HEK293 (cell line): ENCODE measurements around the gene ARIH2.

Source experiments
- CTCF ChIA-PET: fragments of 350-600 bp; formaldehyde crosslinking; extraction: SDS; loops from one replicate; lab custom pipeline; 2021; ENCODE audit warnings: antibody characterized with exemption; lab: Yijun Ruan, JAX
- POLR2A ChIA-PET: fragments of 300-600 bp; formaldehyde crosslinking; extraction: SDS; loops from one replicate; lab custom pipeline; 2020; ENCODE audit warnings: antibody characterized with exemption, inconsistent platforms; lab: Yijun Ruan, JAX
- H3K27ac ChIP-seq: fragments of 200-500 bp; sonication (Bioruptor generic); 2 replicates; pipeline ENCODE4 v1.5.1; 2014; ENCODE audit warnings: low read depth, low read length, control low read depth, inconsistent platforms; ENCODE audit errors: extremely low read depth
- H3K36me3 ChIP-seq, 2 experiments: fragments of 200-500 bp in 1 of 2; sonication (Bioruptor generic) in 1 of 2; 1 replicate in 1 of 2; 2 replicates in 1 of 2; pipeline ENCODE4 v1.5.1; 2014 to 2017; ENCODE audit warnings: inconsistent platforms in 2 of 2, low read length in 2 of 2; ENCODE audit not compliant: control insufficient read depth in 2 of 2, insufficient read depth in 1 of 2
- H3K4me1 ChIP-seq: fragments of 200-500 bp; sonication (Bioruptor generic); 2 replicates; pipeline ENCODE4 v1.5.1; 2014; ENCODE audit warnings: mild to moderate bottlenecking, low read length, inconsistent platforms; ENCODE audit not compliant: control insufficient read depth, insufficient read depth
- H3K4me3 ChIP-seq: 2 replicates; pipeline ENCODE4 v1.5.1; 2011; ENCODE audit warnings: low read depth, mild to moderate bottlenecking, control low read depth, low read length, moderate library complexity
- H3K9me3 ChIP-seq: fragments of 200-500 bp; sonication (Bioruptor generic); 2 replicates; pipeline ENCODE4 v1.5.1; 2014; ENCODE audit warnings: low read depth, low read length, inconsistent platforms; ENCODE audit not compliant: control insufficient read depth, insufficient read depth
- BCL11B ChIP-seq: fragments of 450-650 bp; formaldehyde crosslinking; IDR thresholded peaks from 2 replicates; pipeline ENCODE4 v1.5.1; 2016; ENCODE audit warnings: low read depth, missing biosample characterization, missing genetic modification characterization
- EGR2 ChIP-seq: fragments of 450-650 bp; formaldehyde crosslinking; IDR thresholded peaks from 2 replicates; pipeline ENCODE4 v1.5.1; 2016; ENCODE audit warnings: low read depth, missing biosample characterization, missing genetic modification characterization
- GLIS1 ChIP-seq: fragments of 450-650 bp; formaldehyde crosslinking; IDR thresholded peaks from 2 replicates; pipeline ENCODE4 v1.5.1; 2016; ENCODE audit warnings: missing biosample characterization, missing genetic modification characterization
- KLF9 ChIP-seq: fragments of 450-650 bp; formaldehyde crosslinking; IDR thresholded peaks from 2 replicates; pipeline ENCODE4 v1.5.1; 2016; ENCODE audit warnings: missing biosample characterization, missing genetic modification characterization, low read depth
- ZBTB21 ChIP-seq: fragments of 450-650 bp; formaldehyde crosslinking; IDR thresholded peaks from 2 replicates; pipeline ENCODE4 v1.5.1; 2017; ENCODE audit warnings: missing biosample characterization, missing genetic modification characterization
- ZEB2 ChIP-seq: fragments of 450-650 bp; formaldehyde crosslinking; IDR thresholded peaks from 2 replicates; pipeline ENCODE4 v1.5.1; 2016; ENCODE audit warnings: missing biosample characterization, missing genetic modification characterization
- ZFP37 ChIP-seq: fragments of 450-650 bp; formaldehyde crosslinking; IDR thresholded peaks from 2 replicates; pipeline ENCODE4 v1.5.1; 2016; ENCODE audit warnings: missing biosample characterization, missing genetic modification characterization
- ZNF121 ChIP-seq: fragments of 450-650 bp; formaldehyde crosslinking; IDR thresholded peaks from 2 replicates; pipeline ENCODE4 v1.5.1; 2016; ENCODE audit warnings: missing biosample characterization, missing genetic modification characterization
- ZNF132 ChIP-seq: fragments of 450-650 bp; formaldehyde crosslinking; IDR thresholded peaks from 2 replicates; pipeline ENCODE4 v1.5.1; 2017; ENCODE audit warnings: missing biosample characterization, missing genetic modification characterization, borderline replicate concordance
- ZNF138 ChIP-seq: fragments of 450-650 bp; formaldehyde crosslinking; IDR thresholded peaks from 2 replicates; pipeline ENCODE4 v1.5.1; 2016; ENCODE audit warnings: missing biosample characterization, missing genetic modification characterization, borderline replicate concordance
- ZNF140 ChIP-seq: fragments of 450-650 bp; formaldehyde crosslinking; IDR thresholded peaks from 2 replicates; pipeline ENCODE4 v1.5.1; 2016; ENCODE audit warnings: missing biosample characterization, missing genetic modification characterization
- ZNF184 ChIP-seq: fragments of 450-650 bp; IDR thresholded peaks from 2 replicates; pipeline ENCODE4 v1.5.1; 2018; ENCODE audit warnings: missing biosample characterization, mild to moderate bottlenecking, missing genetic modification characterization
- ZNF24 ChIP-seq: fragments of 450-650 bp; formaldehyde crosslinking; IDR thresholded peaks from 2 replicates; pipeline ENCODE4 v1.5.1; 2016; ENCODE audit warnings: missing biosample characterization, missing genetic modification characterization
- ZNF302 ChIP-seq: fragments of 450-650 bp; formaldehyde crosslinking; IDR thresholded peaks from 2 replicates; pipeline ENCODE4 v1.5.1; 2016; ENCODE audit warnings: missing biosample characterization, missing genetic modification characterization, low read depth
- ZNF324 ChIP-seq: fragments of 450-650 bp; formaldehyde crosslinking; IDR thresholded peaks from 2 replicates; pipeline ENCODE4 v1.5.1; 2016; ENCODE audit warnings: missing biosample characterization, missing genetic modification characterization
- ZNF335 ChIP-seq: fragments of 450-650 bp; formaldehyde crosslinking; conservative IDR thresholded peaks from 2 replicates; pipeline ENCODE4 v1.5.1; 2016; ENCODE audit warnings: missing biosample characterization, missing genetic modification characterization
- ZNF426 ChIP-seq: fragments of 450-650 bp; formaldehyde crosslinking; IDR thresholded peaks from 2 replicates; pipeline ENCODE4 v1.5.1; 2017; ENCODE audit warnings: missing biosample characterization, missing genetic modification characterization, mild to moderate bottlenecking, inconsistent platforms, moderate library complexity
- ZNF433 ChIP-seq: fragments of 450-650 bp; formaldehyde crosslinking; IDR thresholded peaks from 2 replicates; pipeline ENCODE4 v1.5.1; 2016; ENCODE audit warnings: missing biosample characterization, missing genetic modification characterization, low read depth
- ZNF571 ChIP-seq: fragments of 450-650 bp; formaldehyde crosslinking; IDR thresholded peaks from 2 replicates; pipeline ENCODE4 v1.5.0; 2017; ENCODE audit warnings: missing biosample characterization, missing genetic modification characterization
- ZNF585B ChIP-seq: fragments of 450-650 bp; formaldehyde crosslinking; IDR thresholded peaks from 2 replicates; pipeline ENCODE4 v1.5.1; 2016; ENCODE audit warnings: missing biosample characterization, missing genetic modification characterization
- ZNF664 ChIP-seq: fragments of 450-650 bp; formaldehyde crosslinking; IDR thresholded peaks from 2 replicates; pipeline ENCODE4 v1.5.1; 2016; ENCODE audit warnings: missing biosample characterization, missing genetic modification characterization
- ZNF670 ChIP-seq: fragments of 450-650 bp; formaldehyde crosslinking; IDR thresholded peaks from 2 replicates; pipeline ENCODE4 v1.5.1; 2016; ENCODE audit warnings: missing biosample characterization, missing genetic modification characterization, low read depth
- ZNF777 ChIP-seq: fragments of 450-650 bp; formaldehyde crosslinking; IDR thresholded peaks from 2 replicates; pipeline ENCODE4 v1.5.1; 2017; ENCODE audit warnings: missing biosample characterization, missing genetic modification characterization, borderline replicate concordance
- TF ChIP-seq, protein P1 (sequence below): fragments of 450-650 bp; formaldehyde crosslinking; IDR thresholded peaks from 2 replicates; pipeline ENCODE4 v1.5.1; 2016; ENCODE audit warnings: missing biosample characterization, missing genetic modification characterization
- TF ChIP-seq, protein P2 (sequence below): fragments of 450-650 bp; formaldehyde crosslinking; IDR thresholded peaks from 2 replicates; pipeline ENCODE4 v1.5.1; 2016; ENCODE audit warnings: missing biosample characterization, missing genetic modification characterization
- TF ChIP-seq, protein P3 (sequence below): fragments of 450-650 bp; formaldehyde crosslinking; conservative IDR thresholded peaks from 2 replicates; pipeline ENCODE4 v1.5.1; 2016; ENCODE audit warnings: low read depth, missing biosample characterization, missing genetic modification characterization
- TF ChIP-seq, protein P4 (sequence below): fragments of 450-650 bp; formaldehyde crosslinking; IDR thresholded peaks from 2 replicates; pipeline ENCODE4 v1.5.1; 2016; ENCODE audit warnings: missing biosample characterization, missing genetic modification characterization

ARIH2 gene

DNA sequence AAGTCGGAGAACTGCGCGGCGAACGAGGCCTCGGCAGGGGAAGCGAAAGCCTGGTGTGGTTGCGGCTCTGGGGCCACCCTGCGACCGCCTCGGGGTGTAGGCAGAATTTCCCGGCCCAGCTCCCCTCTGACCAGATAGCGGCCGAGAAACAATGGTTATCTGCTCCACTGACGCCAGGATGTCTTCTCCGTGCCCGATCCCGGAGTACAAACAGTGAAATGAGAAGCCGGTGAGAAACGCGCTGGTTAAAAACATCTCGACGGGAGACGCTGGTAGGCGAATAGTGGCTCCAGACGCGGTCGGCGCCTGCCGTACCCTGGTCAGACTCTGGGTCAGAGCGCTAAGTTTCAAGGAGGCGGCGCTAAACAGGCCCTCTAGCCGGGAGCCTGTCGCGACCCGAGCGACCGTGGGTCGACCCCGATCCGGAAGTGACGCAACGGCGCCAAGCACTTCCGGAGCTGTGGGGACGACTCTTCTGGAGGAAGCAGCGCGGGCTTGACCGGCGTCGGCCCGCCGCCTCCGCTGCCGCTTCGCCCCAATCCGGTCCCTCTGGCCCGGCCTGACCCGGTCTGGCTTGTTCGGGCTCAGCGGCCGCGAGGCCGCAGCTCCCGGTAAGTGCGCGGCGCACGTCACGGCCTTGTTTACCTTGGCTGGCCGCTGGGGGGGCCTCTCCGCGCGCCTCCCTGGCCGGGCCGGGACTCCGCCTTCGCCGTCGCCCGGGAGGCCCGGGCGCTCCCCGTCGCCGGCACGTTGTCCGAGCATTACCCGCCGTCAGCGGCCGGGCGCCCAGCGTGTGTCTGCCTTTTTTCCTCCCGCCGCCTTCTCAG lies at the start of gene ARIH2:
Gene ARIH2, plus strand, starts transcription at position 455 of the 827 bp plus-strand sequence. CDS start 8,717 bp downstream, outside the sequence.
- peak within 1 kb of the TSS; percentile 89 for H3K27ac ChIP-seq
- ChIA-PET CTCF (interaction anchor here (0.8 kb wide), 1 partner anchor 179 kb away, joined by 4 read pairs; no protein-coding TSS in a partner anchor), POLR2A (interaction anchor here (0.7 to 2.1 kb wide), 9 partner anchors 8 to 179 kb away, joined by 3 to 9 read pairs (median 4); partner anchors contain the start of genes NDUFAF3, PRKAR2A and WDR6)
- peak within 1 kb of the TSS; percentile 86 for H3K4me3 ChIP-seq
- H3K36me3 ChIP-seq: peaks cover 18% of the 10 kb centered on the region in 2 experiments; a peak in 2 of 3 replicates
- H3K4me1 ChIP-seq: no peaks in the 10 kb centered on the region
- H3K9me3 ChIP-seq: no peaks in the 10 kb centered on the region
- TF ChIP-seq EGR2 (no peak), ZNF24 (tag by site-specific recombination) (0 out of 2 replicates have a peak, but pooled peaks have one; percentile 17), ZNF585B (no peak), ZNF121 (tag by site-specific recombination) (no peak), ZNF426 (tag by site-specific recombination) (no peak), ZBTB21 (tag by site-specific recombination) (peak; percentile 51), ZNF132 (tag by site-specific recombination) (no peak), KLF9 (tag by site-specific recombination) (peak; percentile 20; the same call in 1 of the 2 replicates), ZNF777 (no peak), ZNF335 (tag by site-specific recombination) (peak; percentile 92), ZNF571 (tag by site-specific recombination) (no peak), ZNF664 (tag by site-specific recombination) (no peak), BCL11B (tag by site-specific recombination) (no peak; the same call in 1 of the 2 replicates), ZNF140 (no peak), ZNF184 (no peak), ZNF433 (tag by site-specific recombination) (no peak), ZEB2 (peak; percentile 55), ZNF138 (tag by site-specific recombination) (no peak), ZNF302 (tag by site-specific recombination) (no peak), ZFP37 (0 out of 2 replicates have a peak, but pooled peaks have one; percentile 57), ZNF324 (no peak), ZNF670 (no peak), GLIS1 (tag by site-specific recombination) (0 out of 2 replicates have a peak, but pooled peaks have one; percentile 25)
- TF ChIP-seq, protein P1, sequence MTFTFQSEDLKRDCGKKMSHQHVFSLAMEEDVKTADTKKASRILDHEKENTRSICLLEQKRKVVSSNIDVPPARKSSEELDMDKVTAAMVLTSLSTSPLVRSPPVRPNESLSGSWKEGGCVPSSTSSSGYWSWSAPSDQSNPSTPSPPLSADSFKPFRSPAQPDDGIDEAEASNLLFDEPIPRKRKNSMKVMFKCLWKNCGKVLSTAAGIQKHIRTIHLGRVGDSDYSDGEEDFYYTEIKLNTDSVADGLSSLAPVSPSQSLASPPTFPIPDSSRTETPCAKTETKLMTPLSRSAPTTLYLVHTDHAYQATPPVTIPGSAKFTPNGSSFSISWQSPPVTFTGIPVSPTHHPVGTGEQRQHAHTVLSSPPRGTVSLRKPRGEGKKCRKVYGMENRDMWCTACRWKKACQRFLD (tag by site-specific recombination): no peak
- TF ChIP-seq, protein P2, sequence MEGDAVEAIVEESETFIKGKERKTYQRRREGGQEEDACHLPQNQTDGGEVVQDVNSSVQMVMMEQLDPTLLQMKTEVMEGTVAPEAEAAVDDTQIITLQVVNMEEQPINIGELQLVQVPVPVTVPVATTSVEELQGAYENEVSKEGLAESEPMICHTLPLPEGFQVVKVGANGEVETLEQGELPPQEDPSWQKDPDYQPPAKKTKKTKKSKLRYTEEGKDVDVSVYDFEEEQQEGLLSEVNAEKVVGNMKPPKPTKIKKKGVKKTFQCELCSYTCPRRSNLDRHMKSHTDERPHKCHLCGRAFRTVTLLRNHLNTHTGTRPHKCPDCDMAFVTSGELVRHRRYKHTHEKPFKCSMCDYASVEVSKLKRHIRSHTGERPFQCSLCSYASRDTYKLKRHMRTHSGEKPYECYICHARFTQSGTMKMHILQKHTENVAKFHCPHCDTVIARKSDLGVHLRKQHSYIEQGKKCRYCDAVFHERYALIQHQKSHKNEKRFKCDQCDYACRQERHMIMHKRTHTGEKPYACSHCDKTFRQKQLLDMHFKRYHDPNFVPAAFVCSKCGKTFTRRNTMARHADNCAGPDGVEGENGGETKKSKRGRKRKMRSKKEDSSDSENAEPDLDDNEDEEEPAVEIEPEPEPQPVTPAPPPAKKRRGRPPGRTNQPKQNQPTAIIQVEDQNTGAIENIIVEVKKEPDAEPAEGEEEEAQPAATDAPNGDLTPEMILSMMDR (tag by site-specific recombination): 0 out of 2 replicates have a peak, but pooled peaks have one; percentile 26
- TF ChIP-seq, protein P3, sequence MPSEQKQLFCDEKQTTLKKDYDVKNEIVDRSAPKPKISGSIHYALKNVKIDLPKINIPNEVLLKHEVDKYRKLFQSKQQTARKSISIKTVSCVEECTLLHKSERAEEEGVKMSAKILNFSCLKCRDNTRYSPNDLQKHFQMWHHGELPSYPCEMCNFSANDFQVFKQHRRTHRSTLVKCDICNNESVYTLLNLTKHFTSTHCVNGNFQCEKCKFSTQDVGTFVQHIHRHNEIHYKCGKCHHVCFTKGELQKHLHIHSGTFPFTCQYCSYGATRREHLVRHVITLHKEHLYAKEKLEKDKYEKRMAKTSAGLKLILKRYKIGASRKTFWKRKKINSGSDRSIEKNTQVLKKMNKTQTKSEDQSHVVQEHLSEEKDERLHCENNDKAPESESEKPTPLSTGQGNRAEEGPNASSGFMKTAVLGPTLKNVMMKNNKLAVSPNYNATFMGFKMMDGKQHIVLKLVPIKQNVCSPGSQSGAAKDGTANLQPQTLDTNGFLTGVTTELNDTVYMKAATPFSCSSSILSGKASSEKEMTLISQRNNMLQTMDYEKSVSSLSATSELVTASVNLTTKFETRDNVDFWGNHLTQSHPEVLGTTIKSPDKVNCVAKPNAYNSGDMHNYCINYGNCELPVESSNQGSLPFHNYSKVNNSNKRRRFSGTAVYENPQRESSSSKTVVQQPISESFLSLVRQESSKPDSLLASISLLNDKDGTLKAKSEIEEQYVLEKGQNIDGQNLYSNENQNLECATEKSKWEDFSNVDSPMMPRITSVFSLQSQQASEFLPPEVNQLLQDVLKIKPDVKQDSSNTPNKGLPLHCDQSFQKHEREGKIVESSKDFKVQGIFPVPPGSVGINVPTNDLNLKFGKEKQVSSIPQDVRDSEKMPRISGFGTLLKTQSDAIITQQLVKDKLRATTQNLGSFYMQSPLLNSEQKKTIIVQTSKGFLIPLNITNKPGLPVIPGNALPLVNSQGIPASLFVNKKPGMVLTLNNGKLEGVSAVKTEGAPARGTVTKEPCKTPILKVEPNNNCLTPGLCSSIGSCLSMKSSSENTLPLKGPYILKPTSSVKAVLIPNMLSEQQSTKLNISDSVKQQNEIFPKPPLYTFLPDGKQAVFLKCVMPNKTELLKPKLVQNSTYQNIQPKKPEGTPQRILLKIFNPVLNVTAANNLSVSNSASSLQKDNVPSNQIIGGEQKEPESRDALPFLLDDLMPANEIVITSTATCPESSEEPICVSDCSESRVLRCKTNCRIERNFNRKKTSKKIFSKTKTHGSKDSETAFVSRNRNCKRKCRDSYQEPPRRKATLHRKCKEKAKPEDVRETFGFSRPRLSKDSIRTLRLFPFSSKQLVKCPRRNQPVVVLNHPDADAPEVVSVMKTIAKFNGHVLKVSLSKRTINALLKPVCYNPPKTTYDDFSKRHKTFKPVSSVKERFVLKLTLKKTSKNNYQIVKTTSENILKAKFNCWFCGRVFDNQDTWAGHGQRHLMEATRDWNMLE: peak; percentile 90
- TF ChIP-seq, protein P4, sequence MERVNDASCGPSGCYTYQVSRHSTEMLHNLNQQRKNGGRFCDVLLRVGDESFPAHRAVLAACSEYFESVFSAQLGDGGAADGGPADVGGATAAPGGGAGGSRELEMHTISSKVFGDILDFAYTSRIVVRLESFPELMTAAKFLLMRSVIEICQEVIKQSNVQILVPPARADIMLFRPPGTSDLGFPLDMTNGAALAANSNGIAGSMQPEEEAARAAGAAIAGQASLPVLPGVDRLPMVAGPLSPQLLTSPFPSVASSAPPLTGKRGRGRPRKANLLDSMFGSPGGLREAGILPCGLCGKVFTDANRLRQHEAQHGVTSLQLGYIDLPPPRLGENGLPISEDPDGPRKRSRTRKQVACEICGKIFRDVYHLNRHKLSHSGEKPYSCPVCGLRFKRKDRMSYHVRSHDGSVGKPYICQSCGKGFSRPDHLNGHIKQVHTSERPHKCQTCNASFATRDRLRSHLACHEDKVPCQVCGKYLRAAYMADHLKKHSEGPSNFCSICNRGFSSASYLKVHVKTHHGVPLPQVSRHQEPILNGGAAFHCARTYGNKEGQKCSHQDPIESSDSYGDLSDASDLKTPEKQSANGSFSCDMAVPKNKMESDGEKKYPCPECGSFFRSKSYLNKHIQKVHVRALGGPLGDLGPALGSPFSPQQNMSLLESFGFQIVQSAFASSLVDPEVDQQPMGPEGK: peak; percentile 40
